Left renal cortex interstitium (tissue), 4 donors: ENCODE measurements around the gene TFB2M. TPM values are rescaled to one million over a fixed set of nuclear protein-coding genes. Genes with fewer than 3 reads are reported as not detected.
"Not testable (repeated sequence)": the region's sequence is repeated elsewhere in the genome, so short reads cannot be mapped to it uniquely, and the experiment has no call there.

Source experiments
- DNase-seq, 4 donors: peaks; one replicate each; pipeline ENCODE4 v3.0.0-alpha.2; 2013; ENCODE audit warnings: low read depth in 4 of 4, low spot score in 2 of 4, missing footprints in 1 of 4
- polyA plus RNA-seq, 4 donors: library from polyadenylated mRNA; unstranded; fragments of 120-200 nt; gene quantifications; one replicate each; pipeline ENCODE4 v1.2.1, GENCODE V29; 2013; ENCODE audit not compliant: insufficient read length in 4 of 4

The TFB2M gene, protein sequence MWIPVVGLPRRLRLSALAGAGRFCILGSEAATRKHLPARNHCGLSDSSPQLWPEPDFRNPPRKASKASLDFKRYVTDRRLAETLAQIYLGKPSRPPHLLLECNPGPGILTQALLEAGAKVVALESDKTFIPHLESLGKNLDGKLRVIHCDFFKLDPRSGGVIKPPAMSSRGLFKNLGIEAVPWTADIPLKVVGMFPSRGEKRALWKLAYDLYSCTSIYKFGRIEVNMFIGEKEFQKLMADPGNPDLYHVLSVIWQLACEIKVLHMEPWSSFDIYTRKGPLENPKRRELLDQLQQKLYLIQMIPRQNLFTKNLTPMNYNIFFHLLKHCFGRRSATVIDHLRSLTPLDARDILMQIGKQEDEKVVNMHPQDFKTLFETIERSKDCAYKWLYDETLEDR
- polyA plus RNA-seq: 10 to 100 TPM; 18.0 to 23.2 (median 21.1) TPM

DNA sequence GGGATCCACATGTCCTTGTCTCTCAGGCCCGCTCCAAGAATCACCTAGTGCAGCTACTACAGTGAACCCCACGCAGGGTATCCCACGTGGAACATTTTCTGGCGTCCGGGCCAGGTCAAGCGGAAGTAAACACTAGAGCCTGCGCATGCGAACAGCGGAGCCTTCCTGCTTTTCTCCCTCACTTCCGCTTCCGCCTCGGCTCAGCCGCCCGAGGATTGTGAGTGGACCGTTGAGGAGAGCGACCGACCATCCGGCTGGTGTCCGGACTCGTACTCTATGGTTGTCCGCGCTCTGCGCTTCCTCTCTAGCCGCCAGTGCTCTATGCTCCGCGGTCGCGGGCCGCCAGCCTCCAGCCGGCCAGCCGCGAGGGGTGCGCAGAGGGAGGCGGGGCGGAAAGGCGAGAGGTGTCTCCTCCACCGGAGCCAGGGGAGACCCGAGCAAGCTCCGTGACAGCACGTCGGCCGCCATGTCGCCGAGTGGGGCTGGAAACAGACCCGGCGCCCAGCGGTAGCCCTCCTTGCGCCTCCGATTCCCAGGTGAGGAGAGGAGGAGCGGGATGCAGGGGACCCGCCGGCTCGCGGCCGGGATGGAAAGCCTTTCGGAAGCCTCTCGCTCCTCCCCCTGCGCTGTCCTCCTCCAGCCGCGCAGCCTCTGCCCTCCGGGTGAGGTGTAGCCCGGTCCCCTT, at the start of gene TFB2M, which contains the start of gene CNST:
TSS of gene TFB2M (minus strand) at position 134 of the 685 bp plus-strand sequence. CDS start at position 11, 123 bp downstream.
TSS of gene CNST (plus strand) at position 329 of the 685 bp plus-strand sequence. CDS start 25,107 bp downstream, outside the sequence.
- peak; percentile 91 to 97 (median 94) for DNase-seq

DNA sequence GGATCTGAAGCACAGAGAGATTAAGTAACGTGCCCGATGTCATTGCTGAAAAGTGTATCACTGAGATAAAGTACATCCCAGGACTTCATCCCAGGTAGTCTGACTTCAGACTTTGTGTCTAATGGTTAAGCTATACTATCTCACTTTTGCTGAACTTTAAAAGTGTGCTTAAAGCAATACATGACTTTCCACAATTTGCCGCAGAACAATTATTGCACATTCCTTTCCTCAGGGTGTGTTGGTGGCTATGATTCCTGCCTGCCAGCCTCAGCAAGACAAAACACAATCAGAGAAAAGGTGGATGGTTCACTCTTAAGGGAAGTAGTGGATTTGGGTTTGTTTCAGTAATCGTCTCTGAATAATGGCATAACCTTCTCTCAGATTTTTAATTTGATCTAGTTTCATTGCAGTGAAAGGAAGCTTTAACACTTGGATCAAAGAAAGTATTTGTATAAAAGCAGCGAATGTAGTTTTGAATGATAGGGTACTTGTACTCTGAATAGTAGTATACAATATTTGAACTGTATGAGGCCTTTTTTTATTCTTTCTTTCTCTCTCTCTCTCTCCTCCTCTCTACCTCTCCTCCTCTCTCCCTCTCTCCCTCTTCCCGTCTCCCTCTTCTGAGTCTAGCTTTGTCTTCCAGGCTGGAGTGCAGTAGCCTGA, 47.2 kb upstream of the TFB2M start:
- no peak for DNase-seq

DNA sequence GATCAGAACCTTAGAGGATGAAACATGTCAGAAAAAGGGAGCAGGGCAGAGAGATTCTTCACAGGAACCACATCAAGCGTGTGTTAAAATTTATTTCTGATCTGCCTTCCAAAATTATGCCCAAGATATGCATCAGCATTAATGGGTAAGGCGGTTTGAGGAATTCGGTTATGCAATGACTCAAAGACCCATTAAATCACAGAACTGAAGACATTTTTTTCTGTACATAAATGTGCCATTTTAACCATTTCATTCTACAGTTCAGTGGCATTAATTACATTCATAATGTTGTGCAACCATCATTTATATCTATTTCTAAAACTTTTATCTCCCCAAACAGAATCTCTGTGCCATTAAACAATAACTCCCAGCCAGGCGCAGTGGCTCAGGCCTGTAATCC, 43.6 kb upstream of the TFB2M start:
- no peak for DNase-seq

DNA sequence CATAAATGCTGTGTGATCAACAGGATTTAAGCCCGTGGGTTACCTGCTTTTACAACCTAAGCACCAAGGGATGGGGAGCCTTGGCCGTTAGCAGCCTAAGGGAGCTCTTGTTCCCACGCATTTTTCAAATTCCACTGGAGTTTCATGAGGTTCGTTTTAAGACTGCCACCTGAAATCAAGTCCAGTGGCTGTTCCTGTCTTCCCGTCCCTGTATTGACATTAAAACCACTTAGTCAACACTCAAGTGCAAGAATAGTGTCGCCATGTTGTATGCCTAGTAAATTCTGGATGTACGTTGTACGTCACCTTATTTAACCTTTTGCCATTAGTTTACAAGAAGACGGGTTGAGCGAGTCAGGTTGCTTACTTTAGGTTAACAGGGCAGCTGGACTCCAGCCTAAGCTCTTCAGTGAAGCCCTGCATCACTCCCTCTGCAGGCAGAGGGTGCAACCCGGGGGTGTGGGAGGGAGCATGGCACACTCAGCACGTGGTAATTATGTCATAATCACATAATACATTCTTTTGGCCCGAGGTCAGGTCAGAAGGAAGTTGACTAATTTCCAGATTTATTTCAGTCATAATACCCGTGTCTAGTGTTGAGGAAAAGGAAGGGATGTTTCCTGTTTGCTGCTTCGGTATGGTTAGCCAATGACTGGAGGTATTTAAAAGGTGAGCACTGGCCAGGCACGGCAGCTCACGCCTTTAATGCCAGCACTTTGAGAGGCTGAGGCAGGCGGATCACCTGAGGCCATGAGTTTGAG, 42.7 kb upstream of the TFB2M start:
- peak in 2 of 4 donors; percentile 15 to 16 for DNase-seq

DNA sequence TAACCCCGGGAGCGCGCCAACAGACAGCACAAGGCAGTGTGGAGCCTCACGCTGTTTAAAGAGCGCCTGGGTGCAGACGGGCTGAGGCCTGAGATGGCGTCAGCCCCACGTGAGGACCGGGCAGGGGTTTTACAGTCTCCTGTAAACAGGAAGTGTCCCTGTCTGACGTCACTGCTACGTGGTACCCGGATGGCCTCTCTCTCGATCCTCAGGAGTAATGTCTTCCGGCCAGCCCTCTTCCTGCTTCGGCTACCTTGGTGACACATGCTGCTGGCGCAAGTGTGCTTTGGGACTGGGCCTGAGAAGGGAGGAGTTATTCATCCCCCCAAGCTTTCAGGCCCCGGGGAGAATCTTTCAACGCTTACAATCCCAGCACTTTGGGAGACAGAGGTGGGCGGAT, 41.4 kb upstream of the TFB2M start:
- DNase-seq: no peak

DNA sequence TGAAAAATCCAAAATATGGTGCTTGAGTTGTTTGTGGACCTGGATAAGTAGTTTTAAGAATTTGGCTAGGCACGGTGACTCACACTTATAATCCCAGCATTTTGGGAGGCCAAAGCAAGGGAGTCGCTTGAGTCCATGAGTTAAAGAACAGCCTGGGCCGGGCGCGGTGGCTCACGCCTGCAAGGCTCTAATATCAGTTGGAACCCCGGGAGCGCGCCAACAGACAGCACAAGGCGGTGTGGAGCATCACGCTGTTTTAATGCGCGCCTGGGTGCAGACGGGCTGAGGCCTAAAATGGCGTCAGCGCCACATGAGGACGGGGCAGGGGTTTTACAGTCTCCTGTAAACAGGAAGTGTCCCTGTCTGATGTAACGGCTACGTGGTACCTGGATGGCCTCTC, 39.2 kb upstream of the TFB2M start:
- not testable (repeated sequence) for DNase-seq

DNA sequence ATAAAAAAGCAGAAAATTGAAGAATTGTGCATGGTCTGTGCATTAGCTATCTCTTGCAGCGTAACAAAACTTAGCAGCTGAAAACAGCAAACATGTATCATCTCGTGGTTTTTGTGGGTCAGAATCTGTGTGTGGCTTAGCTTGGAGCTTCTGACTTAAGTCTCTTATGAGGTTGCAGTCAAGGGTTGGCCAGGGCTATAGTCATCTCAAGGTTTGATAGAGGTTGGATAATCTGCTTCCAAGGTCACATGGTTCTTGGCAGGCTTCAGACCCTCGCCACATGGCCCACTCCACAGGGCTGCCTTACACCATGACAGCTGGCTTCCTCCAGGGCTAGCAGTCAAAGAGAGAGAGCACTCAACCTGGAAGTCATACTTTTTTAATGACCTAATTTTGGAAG, 36.1 kb upstream of the TFB2M start:
- DNase-seq: no peak

DNA sequence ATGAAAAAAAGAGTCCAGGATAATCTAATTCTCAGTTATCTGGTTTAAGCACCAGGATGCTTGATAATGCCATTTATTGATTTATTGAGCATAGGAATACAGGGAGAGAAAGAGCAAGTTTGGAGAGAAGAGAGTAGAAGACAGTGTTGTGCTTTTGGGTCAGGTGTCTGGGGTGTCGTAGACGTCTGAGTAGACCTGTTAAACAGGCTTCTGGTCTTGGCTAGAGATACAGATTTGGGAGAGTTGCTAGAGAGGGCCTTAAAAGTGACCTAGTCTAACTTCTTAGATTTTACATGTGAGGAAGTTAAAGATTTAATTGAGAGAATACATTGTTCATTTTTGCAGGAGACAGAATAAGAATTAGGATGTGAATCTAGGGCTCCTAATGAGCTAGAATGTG, 34.5 kb upstream of the TFB2M start:
- no peak for DNase-seq

DNA sequence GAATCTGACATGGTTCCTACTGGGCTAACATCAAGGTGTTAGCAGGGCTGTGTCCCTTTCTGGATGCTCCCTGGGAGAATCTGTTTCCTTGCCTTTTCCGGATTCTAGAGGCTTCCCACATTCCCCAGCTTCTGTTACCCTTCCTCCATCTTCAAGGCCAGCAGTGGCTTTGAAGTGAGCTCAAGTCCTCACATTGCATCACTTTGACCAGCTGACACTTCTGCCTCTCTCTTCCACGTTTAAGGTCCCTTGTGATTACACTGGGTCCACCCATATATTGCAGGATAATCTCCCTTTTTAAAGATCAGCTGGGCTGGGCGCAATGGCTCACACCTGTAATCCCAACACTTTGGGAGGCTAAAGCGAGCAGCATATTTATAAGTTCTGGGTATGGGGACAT, 33.3 kb upstream of the TFB2M start:
- DNase-seq: no peak

DNA sequence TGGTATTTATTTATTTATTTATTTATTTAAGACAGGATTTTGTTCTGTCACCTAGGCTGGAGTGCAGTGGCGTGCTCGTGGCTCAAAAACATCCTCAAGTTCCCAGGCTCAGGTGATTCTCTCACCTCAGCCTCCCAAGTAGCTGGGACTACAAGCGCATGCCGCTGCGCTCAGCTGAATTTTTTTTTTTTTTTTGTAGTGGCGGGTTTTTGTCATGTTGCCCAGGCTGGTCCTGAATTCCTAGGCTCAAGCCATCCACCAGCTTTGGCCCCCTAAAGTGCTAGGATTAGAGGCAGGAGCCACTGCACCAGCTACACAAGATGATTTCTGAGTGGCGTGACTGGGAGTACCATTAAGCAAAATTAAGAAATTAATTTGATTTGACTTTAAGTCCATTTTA, 31.9 kb upstream of the TFB2M start:
- no peak for DNase-seq

DNA sequence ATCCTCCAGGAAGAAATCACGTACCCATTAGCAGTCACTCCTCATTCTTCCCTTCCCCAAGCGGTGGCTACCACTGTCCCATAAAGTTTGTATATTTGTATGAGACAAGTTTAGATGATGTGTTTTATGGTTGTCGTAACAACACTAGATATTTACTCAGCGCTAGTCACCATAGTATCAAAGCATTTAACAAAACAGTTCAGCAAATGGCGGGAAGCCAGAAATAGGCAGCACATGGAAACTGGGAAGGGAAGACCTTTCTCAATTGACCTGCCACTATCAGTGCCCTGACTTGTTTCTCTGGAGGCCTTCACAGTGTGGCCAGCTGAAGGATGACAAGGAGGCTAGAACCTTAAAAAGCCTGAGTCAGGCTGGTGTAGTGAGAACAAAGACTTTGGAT, 31.3 kb upstream of the TFB2M start:
- no peak for DNase-seq

DNA sequence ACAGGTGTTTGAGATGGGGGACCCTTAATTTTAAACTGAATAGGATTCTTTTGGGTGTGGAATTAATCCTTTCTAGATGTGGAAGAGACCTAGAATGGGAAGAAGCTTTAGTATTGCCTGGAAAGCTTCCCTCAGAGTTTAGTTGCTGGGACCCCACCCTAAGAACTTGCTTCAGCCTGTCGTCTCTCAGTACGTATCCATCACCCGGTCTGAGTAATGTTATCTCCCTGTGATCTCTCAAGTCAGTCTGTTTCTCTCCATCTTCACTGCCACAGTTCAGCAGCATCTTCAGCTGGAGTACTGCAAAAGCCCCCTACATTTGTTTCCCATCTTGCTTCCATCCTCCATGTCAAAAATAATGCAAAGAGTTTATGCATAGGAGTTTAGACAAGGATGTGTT, 29.1 kb upstream of the TFB2M start:
- no peak for DNase-seq

DNA sequence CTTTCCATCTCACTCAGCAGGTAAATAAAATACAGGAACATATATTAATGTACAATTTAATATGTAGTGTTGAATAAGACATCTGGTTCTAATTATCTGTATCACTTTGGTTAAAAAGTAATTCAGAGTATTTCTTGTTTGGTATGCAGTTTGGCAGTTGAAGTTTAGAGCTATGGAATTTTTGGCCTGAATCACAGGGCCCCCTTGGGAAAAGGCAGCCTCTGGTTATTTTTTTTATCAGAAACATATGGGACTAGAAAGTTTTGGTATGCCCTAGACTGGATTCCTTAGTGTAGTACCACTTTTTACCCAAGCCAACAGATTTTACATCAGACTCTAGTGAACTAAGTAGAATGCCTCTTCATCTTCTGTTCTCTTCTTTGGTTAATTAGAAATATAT, 26.6 kb upstream of the TFB2M start:
- no peak for DNase-seq

DNA sequence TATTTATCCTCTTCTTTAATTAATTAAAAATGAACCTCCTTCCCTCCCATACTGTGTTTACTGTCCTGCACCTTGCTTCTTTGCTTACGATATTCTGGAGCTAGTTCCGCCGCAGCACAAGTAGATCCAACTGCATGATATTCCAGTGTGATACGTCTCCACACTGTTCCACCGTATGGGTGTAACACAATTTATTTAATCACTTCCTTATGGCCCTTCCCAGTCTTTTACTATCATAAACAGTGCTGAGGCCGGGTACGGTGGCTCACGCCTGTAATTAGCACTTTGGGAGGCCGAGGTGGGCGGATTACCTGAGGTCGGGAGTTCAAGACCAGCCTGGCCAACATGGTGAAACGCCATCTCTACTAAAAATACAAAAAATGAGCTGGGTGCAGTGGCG, 25.9 kb upstream of the TFB2M start:
- DNase-seq: no peak

DNA sequence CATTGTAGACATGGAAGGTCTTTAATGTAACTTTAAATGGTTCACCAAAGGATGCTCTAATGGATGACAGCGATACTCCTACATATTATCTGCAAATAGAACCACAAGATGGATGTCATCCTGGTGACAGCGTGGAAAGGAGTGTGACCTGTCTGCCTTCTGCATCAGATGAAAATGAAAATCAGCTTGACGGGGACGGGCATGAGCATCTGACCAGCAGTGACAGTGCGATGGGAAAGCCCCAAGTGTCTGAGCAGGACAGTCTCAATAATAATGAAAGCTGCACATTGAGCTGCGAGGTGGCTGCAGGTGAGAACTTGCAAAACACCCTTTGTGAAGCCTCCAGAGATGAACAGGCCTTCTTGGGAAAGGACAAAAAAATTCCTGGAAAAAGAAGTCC, 25.4 kb upstream of the TFB2M start:
- no peak for DNase-seq

DNA sequence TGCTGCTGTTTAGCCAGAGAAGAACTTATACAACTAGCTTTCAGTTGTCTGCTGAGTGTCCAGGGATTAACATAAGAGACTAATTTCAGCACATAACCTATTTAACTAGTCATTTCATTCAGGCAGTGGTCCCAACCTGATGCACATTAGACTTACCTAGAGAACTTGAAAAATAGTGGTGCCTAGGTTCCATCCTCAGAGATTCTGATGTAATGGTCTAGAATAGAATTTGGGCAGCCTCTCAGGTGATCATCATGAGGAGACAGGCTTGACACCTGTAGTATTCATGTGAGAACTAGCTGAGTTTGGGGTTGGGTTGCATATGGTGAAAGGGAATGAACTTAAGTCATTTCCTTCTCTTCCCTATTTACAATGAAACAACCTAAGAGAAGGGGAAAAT, 25.0 kb upstream of the TFB2M start:
- no peak for DNase-seq

DNA sequence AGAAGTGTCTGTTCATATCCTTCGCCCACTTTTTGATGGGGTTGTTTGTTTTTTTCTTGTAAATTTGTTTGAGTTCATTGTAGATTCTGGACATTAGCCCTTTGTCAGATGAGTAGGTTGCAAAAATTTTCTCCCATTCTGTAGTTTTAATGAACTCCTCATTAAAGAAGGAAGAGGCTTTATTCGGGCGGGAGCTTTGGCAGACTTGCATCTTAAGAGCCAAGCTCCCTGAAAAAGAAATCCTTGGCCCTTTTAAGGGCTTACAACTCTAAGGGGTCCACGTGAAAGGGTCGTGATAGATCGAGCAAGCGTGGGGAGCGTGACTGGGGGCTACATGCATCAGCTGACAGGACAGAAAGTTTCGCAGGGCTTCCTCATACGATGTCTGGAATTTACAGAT, 23.9 kb upstream of the TFB2M start:
- not testable (repeated sequence) for DNase-seq

DNA sequence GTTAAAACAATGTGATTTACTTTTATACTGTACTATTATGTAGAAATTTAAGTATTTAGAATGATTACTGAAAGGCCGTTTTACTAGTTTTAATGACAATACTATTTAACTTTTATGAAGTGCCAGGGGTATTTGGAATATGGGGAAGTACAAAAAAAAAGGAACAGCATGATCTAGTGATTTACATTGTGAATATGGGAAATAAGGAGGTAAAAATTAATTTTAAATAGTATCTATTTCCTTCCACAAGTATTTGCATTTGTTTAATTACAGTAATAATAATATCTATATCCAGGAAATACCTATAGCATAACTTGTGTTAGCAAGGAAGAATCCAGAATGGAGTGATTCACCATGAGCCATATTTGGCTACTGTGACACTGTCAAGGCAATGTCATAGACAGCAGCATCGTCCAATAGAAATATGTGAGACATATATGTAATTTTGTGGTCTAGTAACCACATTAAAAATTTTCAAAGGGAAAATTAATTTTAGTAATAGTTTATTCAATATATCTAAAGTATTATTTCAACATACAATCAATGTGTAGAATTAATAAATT, 22.2 kb upstream of the TFB2M start:
- no peak for DNase-seq

DNA sequence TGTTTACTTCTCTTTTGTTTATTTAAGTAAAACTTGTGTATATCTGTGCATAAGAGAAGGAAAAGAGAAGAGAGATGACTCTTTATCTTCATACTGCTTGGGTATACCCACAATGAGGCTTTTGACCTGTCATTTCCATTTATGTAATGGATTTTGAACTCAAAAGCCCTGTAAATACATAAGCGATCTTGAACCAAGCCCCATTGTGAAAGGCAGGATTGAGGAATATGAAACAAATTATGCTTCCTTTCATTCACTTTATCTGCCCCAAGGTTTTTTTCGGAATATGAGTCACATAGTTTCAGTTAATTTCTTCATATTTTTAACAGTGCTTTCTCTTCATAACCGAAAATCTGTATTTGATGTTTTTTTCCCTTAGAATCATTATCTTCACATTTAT, 21.5 kb upstream of the TFB2M start:
- DNase-seq: no peak

DNA sequence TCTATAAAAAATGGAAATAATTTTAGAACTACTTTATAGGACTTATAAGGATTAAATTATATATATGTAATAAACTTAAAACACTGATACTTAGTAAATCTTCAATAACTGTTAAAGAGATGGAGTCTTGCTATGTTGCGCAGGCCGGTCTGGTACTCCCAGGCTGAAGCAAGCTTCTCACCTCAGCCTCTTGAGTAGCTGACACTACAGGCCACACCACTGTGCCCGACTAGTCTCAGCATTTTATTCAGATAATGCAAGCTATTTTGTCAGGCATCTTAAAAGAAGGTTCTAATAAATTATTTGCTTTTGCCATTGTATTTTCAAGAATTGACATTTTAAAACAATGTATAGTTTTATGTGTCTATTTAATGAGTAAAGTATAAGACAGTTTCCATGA, 21.0 kb upstream of the TFB2M start:
- no peak for DNase-seq
